K562 (cell line): ENCODE results near the gene NISCH. TPM values are rescaled to one million over a fixed set of nuclear protein-coding genes. Genes with fewer than 3 reads are reported as not detected.

ENCODE experiments used
- ATAC-seq: fragments of 200-7000 bp; cut with Tn5 transposase; 3 replicates; pipeline ENCODE4 v1.9.1; 2020; ENCODE audit warnings: moderate library complexity
- BruUV-seq: library from RNA; stranded (reverse); fragments of 400-500 nt; replicated peaks from 2 replicates; lab custom pipeline; 2021; lab: Mats Ljungman, UMichigan
- CTCF ChIA-PET: fragments of 300-600 bp; formaldehyde crosslinking; extraction: SDS; loops from one replicate; lab custom pipeline; 2021; ENCODE audit warnings: low intra/inter-chr PET ratio; lab: Yijun Ruan, JAX
- POLR2A ChIA-PET: fragments of 300-600, 350-650 bp; sonication (Branson Sonifier 250); formaldehyde crosslinking; extraction: SDS; loops from one replicate; lab custom pipeline; 2021; ENCODE audit warnings: antibody characterized with exemption, inconsistent platforms; lab: Yijun Ruan, JAX
- DNase-seq, 4 experiments: peaks; one replicate each; pipeline versions ENCODE4 v3.0.0 to v3.0.0-alpha.2; 2011 to 2018; ENCODE audit warnings: low spot score in 3 of 4, mixed read lengths in 3 of 4; ENCODE audit errors: extremely low read depth in 1 of 4
- FAIRE-seq: peaks from 2 replicates; lab custom pipeline; 2011; peaks lifted over from hg19 to GRCh38; lab: Jason Lieb, UNC
- H2AFZ ChIP-seq: 2 replicates; pipeline ENCODE4 v1.6.0; 2011; ENCODE audit warnings: low read depth, low read length, control low read depth, inconsistent platforms
- H3K27ac ChIP-seq: fragments of 200-600 bp; 3 replicates; pipeline ENCODE4 v1.8.0; 2011; ENCODE audit warnings: low read depth, mild to moderate bottlenecking, control low read depth, inconsistent platforms, low read length, moderate library complexity, mixed read lengths; ENCODE audit errors: extremely low read depth
- H3K27me3 ChIP-seq, 2 experiments: fragments of 300-600 bp in 1 of 2; 2 replicates in 1 of 2; 3 replicates in 1 of 2; pipeline versions ENCODE4 v1.6.0 to v1.8.0; 2011; ENCODE audit warnings: inconsistent platforms in 2 of 2, low read length in 2 of 2, mild to moderate bottlenecking in 1 of 2, mixed read lengths in 1 of 2, moderate library complexity in 1 of 2; ENCODE audit not compliant: control insufficient read depth in 2 of 2, insufficient read depth in 2 of 2
- H3K36me3 ChIP-seq: fragments of 300-600 bp; 3 replicates; pipeline ENCODE4 v1.8.0; 2011; ENCODE audit warnings: mild to moderate bottlenecking, low read length, inconsistent platforms; ENCODE audit not compliant: control insufficient read depth, insufficient read depth
- H3K4me1 ChIP-seq, 2 experiments: fragments of 200-600 bp in 1 of 2; replicated peaks in 1 of 2; 2 replicates in 1 of 2; 3 replicates in 1 of 2; pipeline versions ENCODE4 v1.5.1 to v1.8.0; 2011; ENCODE audit warnings: inconsistent platforms in 2 of 2, low read length in 2 of 2, mild to moderate bottlenecking in 1 of 2, mixed read lengths in 1 of 2, moderate library complexity in 1 of 2; ENCODE audit not compliant: control insufficient read depth in 2 of 2, insufficient read depth in 2 of 2
- H3K4me2 ChIP-seq: 2 replicates; pipeline ENCODE4 v1.6.1; 2011; ENCODE audit warnings: low read length, control low read depth, inconsistent platforms, mixed read lengths; ENCODE audit not compliant: insufficient read depth
- H3K4me3 ChIP-seq: fragments of 200-600 bp; sonication (generic), shearing (Covaris generic); 2 replicates; pipeline ENCODE4 v1.5.1; 2016; ENCODE audit warnings: control low read depth, inconsistent platforms
- H3K79me2 ChIP-seq: fragments of 200-600 bp; 3 replicates; pipeline ENCODE4 v1.8.0; 2011; ENCODE audit warnings: low read length, inconsistent platforms; ENCODE audit not compliant: control insufficient read depth, insufficient read depth
- H3K9ac ChIP-seq, 2 experiments: 2 replicates each; pipeline versions ENCODE4 v1.6.0 to v1.6.1; 2011; ENCODE audit warnings: low read depth in 2 of 2, low read length in 2 of 2, control low read depth in 1 of 2, inconsistent platforms in 1 of 2, mild to moderate bottlenecking in 1 of 2, mixed read lengths in 1 of 2; ENCODE audit not compliant: insufficient read depth in 1 of 2
- H3K9me1 ChIP-seq: one replicate; pipeline ENCODE4 v1.6.0; 2011; ENCODE audit warnings: inconsistent platforms, mild to moderate bottlenecking, low read length, moderate library complexity; ENCODE audit not compliant: control insufficient read depth, insufficient read depth
- H3K9me3 ChIP-seq: replicated peaks from 2 replicates; pipeline ENCODE4 v1.5.1; 2011; ENCODE audit warnings: low read depth, low read length, inconsistent platforms; ENCODE audit not compliant: control insufficient read depth, insufficient read depth
- H4K20me1 ChIP-seq: replicated peaks from 2 replicates; pipeline ENCODE4 v1.6.1; 2011; ENCODE audit warnings: low read length, inconsistent platforms, mixed read lengths; ENCODE audit not compliant: control insufficient read depth, insufficient read depth
- C11orf30 ChIP-seq: fragments of 450-650 bp; IDR thresholded peaks from 2 replicates; pipeline ENCODE4 v1.6.1; 2016; ENCODE audit warnings: low read depth, mild to moderate bottlenecking
- ELF1 ChIP-seq: fragments of 200-800 bp; sonication (Bioruptor generic); IDR thresholded peaks from 2 replicates; pipeline ENCODE4 v1.6.1; 2016; ENCODE audit warnings: missing genetic modification characterization, missing compliant biosample characterization
- EP400 ChIP-seq: fragments of 450-650 bp; IDR thresholded peaks from 2 replicates; pipeline ENCODE4 v1.6.1; 2017; ENCODE audit warnings: antibody characterized with exemption, mild to moderate bottlenecking, moderate library complexity
- NBN ChIP-seq: fragments of 450-650 bp; IDR thresholded peaks from 2 replicates; pipeline ENCODE4 v1.6.1; 2016; ENCODE audit warnings: low read depth, mild to moderate bottlenecking
- SIN3B ChIP-seq: fragments of 450-650 bp; IDR thresholded peaks from 2 replicates; pipeline ENCODE4 v1.6.1; 2017; ENCODE audit warnings: low read depth, mild to moderate bottlenecking, moderate library complexity
- SOX6 ChIP-seq: fragments of 450-650 bp; IDR thresholded peaks from 2 replicates; pipeline ENCODE4 v1.6.1; 2014; ENCODE audit warnings: mild to moderate bottlenecking
- ZNF224 ChIP-seq: sonication (generic); formaldehyde crosslinking; IDR thresholded peaks from 2 replicates; pipeline ENCODE4 v1.8.0; 2022; ENCODE audit warnings: mild to moderate bottlenecking, missing genetic modification reagents
- WGBS: fragments of 100-300 bp; shearing (Covaris generic); methylation state at CpG from one replicate; pipeline ENCODE4 v1.1.6; 2016; ENCODE audit warnings: low coverage, mixed read lengths; ENCODE audit not compliant: insufficient coverage; ENCODE audit errors: missing lambda C conversion rate; 5-methylcytosine and 5-hydroxymethylcytosine counted together
- in situ Hi-C: fragments of 300-500 bp; cut with MboI; formaldehyde crosslinking; loops from 4 replicates; pipeline ENCODE4 v1.15.0; 2018; ENCODE audit warnings: inconsistent platforms, mixed read lengths
- intact Hi-C: fragments of 100-400 bp; cut with micrococcal nuclease; formaldehyde crosslinking; loops from 2 replicates; pipeline ENCODE4 v1.14.2; 2022
- polyA plus RNA-seq, 8 experiments: library from polyadenylated mRNA; depleted of rRNA in 4 of 8; stranded (reverse) in 5 of 8; unstranded in 3 of 8; fragments of >200 nt; fragmentation: Nextera tagmentation in 2 of 8; fragmentation: Illumina TruSeq in 1 of 8; extraction: Ambion mirVana in 2 of 8; extraction: Trizol in 1 of 8; gene quantifications; 2 replicates each; pipeline versions ENCODE4 v1.2.1 to v1.2.3, GENCODE V29; 2011 to 2014; ENCODE audit warnings: inconsistent platforms in 1 of 8, missing spikeins in 1 of 8
- total RNA-seq, 7 experiments: library from RNA; depleted of rRNA in 6 of 7; stranded (reverse); fragments of >200 nt in 6 of 7; fragmentation: Illumina TruSeq in 2 of 7; extraction: Trizol in 2 of 7; gene quantifications; 2 replicates each; pipeline versions ENCODE4 v1.2.1 to v1.2.3, GENCODE V29; 2011 to 2021; ENCODE audit warnings: low replicate concordance in 1 of 7
- TF ChIP-seq, protein P1 (sequence below): fragments of 200-400 bp; formaldehyde crosslinking; IDR thresholded peaks from 2 replicates; pipeline ENCODE4 v1.6.1; 2017; ENCODE audit warnings: mild to moderate bottlenecking, low read depth, low read length, moderate library complexity
- TF ChIP-seq, protein P2 (sequence below): fragments of 250-450 bp; sonication (Bioruptor Pico); IDR thresholded peaks from 2 replicates; pipeline ENCODE4 v1.4.0; 2020; ENCODE audit warnings: mild to moderate bottlenecking, moderate library complexity

Gene NISCH
- total and polyA plus RNA-seq, 9 of the 15 experiments (the other 6 are each of a cell fraction or from before 2014, with no cell fraction given): 0.44 to 43.5 (median 23.4) TPM

DNA sequence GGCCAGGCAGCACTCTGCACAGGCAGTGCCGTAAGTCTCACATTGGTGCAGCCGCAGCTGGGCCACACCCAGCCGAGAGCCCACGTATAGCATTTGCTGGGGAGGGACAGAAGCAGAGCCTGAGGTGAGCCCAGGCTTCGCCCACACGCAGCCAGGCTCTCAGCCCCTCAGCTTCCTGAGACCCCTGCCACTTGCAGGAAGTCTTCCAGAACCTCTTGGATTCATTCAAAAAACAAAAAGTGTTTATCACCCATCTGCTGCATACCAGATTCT is 17.4 kb upstream of the NISCH start:
- ATAC-seq: no peak
- CTCF ChIA-PET: no interaction called here
- Histone ChIP-seq H3K4me2 (no peak overlapping the region), H3K79me2 (no peaks in the 10 kb centered on the region), H3K9ac (no peak overlapping the region), H3K27ac (no peak overlapping the region)
- in situ Hi-C loops: no loop called here
- TF ChIP-seq SIN3B (no peak), NBN (no peak), C11orf30 (no peak), EP400 (no peak), SOX6 (no peak), ELF1 (tag) (no peak), ZNF224 (CRISPR knock-in tag) (no peak)
- TF ChIP-seq, protein P1, sequence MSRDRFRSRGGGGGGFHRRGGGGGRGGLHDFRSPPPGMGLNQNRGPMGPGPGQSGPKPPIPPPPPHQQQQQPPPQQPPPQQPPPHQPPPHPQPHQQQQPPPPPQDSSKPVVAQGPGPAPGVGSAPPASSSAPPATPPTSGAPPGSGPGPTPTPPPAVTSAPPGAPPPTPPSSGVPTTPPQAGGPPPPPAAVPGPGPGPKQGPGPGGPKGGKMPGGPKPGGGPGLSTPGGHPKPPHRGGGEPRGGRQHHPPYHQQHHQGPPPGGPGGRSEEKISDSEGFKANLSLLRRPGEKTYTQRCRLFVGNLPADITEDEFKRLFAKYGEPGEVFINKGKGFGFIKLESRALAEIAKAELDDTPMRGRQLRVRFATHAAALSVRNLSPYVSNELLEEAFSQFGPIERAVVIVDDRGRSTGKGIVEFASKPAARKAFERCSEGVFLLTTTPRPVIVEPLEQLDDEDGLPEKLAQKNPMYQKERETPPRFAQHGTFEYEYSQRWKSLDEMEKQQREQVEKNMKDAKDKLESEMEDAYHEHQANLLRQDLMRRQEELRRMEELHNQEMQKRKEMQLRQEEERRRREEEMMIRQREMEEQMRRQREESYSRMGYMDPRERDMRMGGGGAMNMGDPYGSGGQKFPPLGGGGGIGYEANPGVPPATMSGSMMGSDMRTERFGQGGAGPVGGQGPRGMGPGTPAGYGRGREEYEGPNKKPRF: no peak
- TF ChIP-seq, protein P2, sequence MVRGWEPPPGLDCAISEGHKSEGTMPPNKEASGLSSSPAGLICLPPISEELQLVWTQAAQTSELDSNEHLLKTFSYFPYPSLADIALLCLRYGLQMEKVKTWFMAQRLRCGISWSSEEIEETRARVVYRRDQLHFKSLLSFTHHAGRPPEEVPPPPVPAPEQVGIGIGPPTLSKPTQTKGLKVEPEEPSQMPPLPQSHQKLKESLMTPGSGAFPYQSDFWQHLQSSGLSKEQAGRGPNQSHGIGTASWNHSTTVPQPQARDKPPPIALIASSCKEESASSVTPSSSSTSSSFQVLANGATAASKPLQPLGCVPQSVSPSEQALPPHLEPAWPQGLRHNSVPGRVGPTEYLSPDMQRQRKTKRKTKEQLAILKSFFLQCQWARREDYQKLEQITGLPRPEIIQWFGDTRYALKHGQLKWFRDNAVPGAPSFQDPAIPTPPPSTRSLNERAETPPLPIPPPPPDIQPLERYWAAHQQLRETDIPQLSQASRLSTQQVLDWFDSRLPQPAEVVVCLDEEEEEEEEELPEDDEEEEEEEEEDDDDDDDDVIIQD (CRISPR knock-in tag): no peak
- TF ChIP-seq, all 486 proteins: peak for 0
- POLR2A ChIA-PET: no interaction called here
- H3K9me1 ChIP-seq: no peaks in the 10 kb centered on the region
- H3K27me3 ChIP-seq: no peaks in the 10 kb centered on the region
- no peak for DNase-seq
- no TSS peak for BruUV-seq
- 18% methylated on average over 6 of the region's 6 CpGs for WGBS
- H4K20me1 ChIP-seq: no peaks in the 10 kb centered on the region
- H2AFZ ChIP-seq: no peak overlapping the region
- no peaks in the 10 kb centered on the region for H3K9me3 ChIP-seq
- intact Hi-C loops: no loop called here
- H3K4me3 ChIP-seq: no peak overlapping the region
- FAIRE-seq: no peak
- no peaks in the 10 kb centered on the region for H3K36me3 ChIP-seq
- H3K4me1 ChIP-seq: peaks cover 0 to 24% of the 10 kb centered on the region in 2 experiments; a peak in 4 of 5 replicates
